ENCODE data around the gene LRP1-AS. TPM values are rescaled to one million over a fixed set of nuclear protein-coding genes. Genes with fewer than 3 reads are reported as not detected.

LRP1-AS gene
- total RNA-seq, 4 donors from 2014 or later = not detected

DNA sequence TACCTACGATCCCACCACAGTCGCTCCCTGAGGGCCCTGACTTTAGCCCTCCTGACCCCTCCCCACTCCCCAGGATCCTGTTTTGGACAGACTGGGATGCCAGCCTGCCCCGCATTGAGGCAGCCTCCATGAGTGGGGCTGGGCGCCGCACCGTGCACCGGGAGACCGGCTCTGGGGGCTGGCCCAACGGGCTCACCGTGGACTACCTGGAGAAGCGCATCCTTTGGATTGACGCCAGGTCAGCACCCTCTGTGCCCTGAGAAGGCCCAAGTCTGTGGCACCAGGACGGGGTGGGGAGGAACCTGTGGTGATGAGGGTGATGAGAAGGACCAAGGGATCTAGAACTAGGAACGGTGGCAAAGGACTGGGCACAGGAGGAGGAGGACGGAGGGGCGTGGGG, 29.9 kb upstream of the LRP1-AS start:
- Histone ChIP-seq H3K4me3 (no peak overlapping the region), H3K9me3 (no peaks in the 10 kb centered on the region), H3K4me1 (peaks cover 0 to 15% (median 9%) of the 10 kb centered on the region in 4 donors), H3K27ac (replicated peaks in 1 of 4) (no peak overlapping the region), H3K27me3 (no peaks in the 10 kb centered on the region), H3K36me3 (peaks cover 32 to 97% (median 89%) of the 10 kb centered on the region in 4 donors)
- no peak for DNase-seq (ENCODE audit: extremely low spot score)
- intact Hi-C loops (cut with DNase I) = no loop called here
- TF ChIP-seq EP300 (IDR thresholded peaks at IDR 0.05) (no peak), POLR2AphosphoS5 (IDR thresholded peaks at IDR 0.05) (no peak), POLR2A (IDR thresholded peaks at IDR 0.05; ENCODE audit: low read depth) (no peak)
- TF ChIP-seq, protein P1, sequence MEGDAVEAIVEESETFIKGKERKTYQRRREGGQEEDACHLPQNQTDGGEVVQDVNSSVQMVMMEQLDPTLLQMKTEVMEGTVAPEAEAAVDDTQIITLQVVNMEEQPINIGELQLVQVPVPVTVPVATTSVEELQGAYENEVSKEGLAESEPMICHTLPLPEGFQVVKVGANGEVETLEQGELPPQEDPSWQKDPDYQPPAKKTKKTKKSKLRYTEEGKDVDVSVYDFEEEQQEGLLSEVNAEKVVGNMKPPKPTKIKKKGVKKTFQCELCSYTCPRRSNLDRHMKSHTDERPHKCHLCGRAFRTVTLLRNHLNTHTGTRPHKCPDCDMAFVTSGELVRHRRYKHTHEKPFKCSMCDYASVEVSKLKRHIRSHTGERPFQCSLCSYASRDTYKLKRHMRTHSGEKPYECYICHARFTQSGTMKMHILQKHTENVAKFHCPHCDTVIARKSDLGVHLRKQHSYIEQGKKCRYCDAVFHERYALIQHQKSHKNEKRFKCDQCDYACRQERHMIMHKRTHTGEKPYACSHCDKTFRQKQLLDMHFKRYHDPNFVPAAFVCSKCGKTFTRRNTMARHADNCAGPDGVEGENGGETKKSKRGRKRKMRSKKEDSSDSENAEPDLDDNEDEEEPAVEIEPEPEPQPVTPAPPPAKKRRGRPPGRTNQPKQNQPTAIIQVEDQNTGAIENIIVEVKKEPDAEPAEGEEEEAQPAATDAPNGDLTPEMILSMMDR (IDR thresholded peaks at IDR 0.05) = no peak
- WGBS = 93% methylated on average over 16 of the region's 16 CpGs

DNA sequence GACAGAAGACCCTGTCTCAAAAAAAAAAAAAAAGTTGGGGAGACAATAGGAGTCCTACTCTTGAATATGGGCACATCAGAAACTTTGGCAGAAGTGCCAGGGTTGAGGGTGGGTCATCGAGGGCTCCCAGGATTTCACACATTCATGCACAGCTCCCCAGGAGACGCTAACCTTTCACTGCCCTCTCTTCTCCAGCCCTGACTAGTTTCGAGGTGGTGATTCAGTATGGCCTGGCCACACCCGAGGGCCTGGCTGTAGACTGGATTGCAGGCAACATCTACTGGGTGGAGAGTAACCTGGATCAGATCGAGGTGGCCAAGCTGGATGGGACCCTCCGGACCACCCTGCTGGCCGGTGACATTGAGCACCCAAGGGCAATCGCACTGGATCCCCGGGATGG, 29.4 kb upstream of the LRP1-AS start:
- H3K27me3 ChIP-seq = no peaks in the 10 kb centered on the region
- no peak for DNase-seq (ENCODE audit: extremely low spot score)
- WGBS = 83% methylated on average over 8 of the region's 9 CpGs
- H3K9me3 ChIP-seq = no peaks in the 10 kb centered on the region
- peaks cover 32 to 94% (median 89%) of the 10 kb centered on the region in 4 donors for H3K36me3 ChIP-seq
- H3K27ac ChIP-seq (replicated peaks in 1 of 4) = no peak overlapping the region
- TF ChIP-seq, protein P1 (IDR thresholded peaks at IDR 0.05) = no peak
- TF ChIP-seq POLR2AphosphoS5 (IDR thresholded peaks at IDR 0.05) (no peak), EP300 (IDR thresholded peaks at IDR 0.05) (no peak), POLR2A (IDR thresholded peaks at IDR 0.05; ENCODE audit: low read depth) (no peak)
- H3K4me1 ChIP-seq = peaks cover 0 to 15% (median 9%) of the 10 kb centered on the region in 4 donors
- intact Hi-C loops (cut with DNase I) = no loop called here
- H3K4me3 ChIP-seq = no peak overlapping the region

GRCh38 chr12:57176139-57176477, 28.7 kb upstream of the LRP1-AS start:
- peaks cover 0 to 22% (median 13%) of the 10 kb centered on the region in 4 donors for H3K4me1 ChIP-seq
- no peak for DNase-seq (ENCODE audit: extremely low spot score)
- no peak for TF ChIP-seq EP300 (IDR thresholded peaks at IDR 0.05)
- no peak for TF ChIP-seq POLR2AphosphoS5 (IDR thresholded peaks at IDR 0.05)
- no peak for TF ChIP-seq POLR2A (IDR thresholded peaks at IDR 0.05; ENCODE audit: low read depth)
- TF ChIP-seq, protein P1 (IDR thresholded peaks at IDR 0.05) = no peak
- intact Hi-C loops (cut with DNase I) = no loop called here
- WGBS = 88% methylated on average over 5 of the region's 9 CpGs
- H3K4me3 ChIP-seq = no peak overlapping the region
- H3K9me3 ChIP-seq = no peaks in the 10 kb centered on the region
- H3K36me3 ChIP-seq = peaks cover 32 to 88% (median 84%) of the 10 kb centered on the region in 4 donors
- H3K27me3 ChIP-seq = no peaks in the 10 kb centered on the region
- peak overlapping the region in 1 of 4 donors; percentile 5 for H3K27ac ChIP-seq (replicated peaks in 1 of 4)

DNA sequence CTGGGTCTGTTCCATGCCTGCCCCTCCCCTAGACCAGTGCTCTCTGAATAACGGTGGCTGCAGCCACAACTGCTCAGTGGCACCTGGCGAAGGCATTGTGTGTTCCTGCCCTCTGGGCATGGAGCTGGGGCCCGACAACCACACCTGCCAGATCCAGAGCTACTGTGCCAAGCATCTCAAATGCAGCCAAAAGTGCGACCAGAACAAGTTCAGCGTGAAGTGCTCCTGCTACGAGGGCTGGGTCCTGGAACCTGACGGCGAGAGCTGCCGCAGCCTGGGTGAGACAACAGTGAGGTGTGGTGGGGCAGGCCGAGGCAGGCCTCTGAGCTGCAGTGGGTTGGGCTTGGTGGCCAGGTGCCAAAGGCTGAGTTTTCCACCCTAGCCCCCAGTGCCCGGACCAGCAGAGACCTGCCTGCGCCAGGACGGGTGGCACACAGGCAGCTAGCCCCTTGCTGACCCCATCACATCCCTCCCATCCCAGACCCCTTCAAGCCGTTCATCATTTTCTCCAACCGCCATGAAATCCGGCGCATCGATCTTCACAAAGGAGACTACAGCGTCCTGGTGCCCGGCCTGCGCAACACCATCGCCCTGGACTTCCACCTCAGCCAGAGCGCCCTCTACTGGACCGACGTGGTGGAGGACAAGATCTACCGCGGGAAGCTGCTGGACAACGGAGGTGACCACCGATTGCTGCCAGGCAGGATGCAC, 28.2 kb upstream of the LRP1-AS start:
- peaks cover 0 to 27% (median 13%) of the 10 kb centered on the region in 4 donors for H3K4me1 ChIP-seq
- no peaks in the 10 kb centered on the region for H3K9me3 ChIP-seq
- peak overlapping the region; percentile 5 to 59 (median 32) for H3K27ac ChIP-seq (replicated peaks in 1 of 4)
- peaks cover 30 to 88% (median 84%) of the 10 kb centered on the region in 4 donors for H3K36me3 ChIP-seq
- intact Hi-C loops (cut with DNase I) = loop anchor here (2.0 kb wide), 1 partner anchor 49 kb away; no protein-coding TSS in a partner anchor
- DNase-seq (ENCODE audit: extremely low spot score) = peak; percentile 94
- no peaks in the 10 kb centered on the region for H3K27me3 ChIP-seq
- WGBS = 61% methylated on average over 15 of the region's 29 CpGs
- TF ChIP-seq, protein P1 (IDR thresholded peaks at IDR 0.05) = peak; percentile 70 to 78 (median 71)
- TF ChIP-seq POLR2A (IDR thresholded peaks at IDR 0.05; ENCODE audit: low read depth) (no peak), POLR2AphosphoS5 (IDR thresholded peaks at IDR 0.05) (peak; percentile 28 to 45)
- no peak overlapping the region for H3K4me3 ChIP-seq
